ENCODE data around the gene S100A12.

The S100A12 gene

GRCh38 chr1:153397051-153397923 is 21.9 kb upstream of the S100A12 start:
- no peak for DNase-seq (ENCODE audit: low read depth in 2 of 2, low spot score in 1 of 2)

GRCh38 chr1:153396461-153396860 is 21.0 kb upstream of the S100A12 start:
- no peak for DNase-seq (ENCODE audit: low read depth in 2 of 2, low spot score in 1 of 2)

- no peak for DNase-seq (ENCODE audit: low read depth in 2 of 2, low spot score in 1 of 2)
Observed at GRCh38 chr1:153395776-153396175, 20.4 kb upstream of the S100A12 start.

- no peak for DNase-seq (ENCODE audit: low read depth in 2 of 2, low spot score in 1 of 2)
Observed at GRCh38 chr1:153395136-153395685, 19.8 kb upstream of the S100A12 start.

- no peak for DNase-seq (ENCODE audit: low read depth in 2 of 2, low spot score in 1 of 2)
Observed at GRCh38 chr1:153394391-153394790, 19.0 kb upstream of the S100A12 start.

- no peak for DNase-seq (ENCODE audit: low read depth in 2 of 2, low spot score in 1 of 2)
Observed at GRCh38 chr1:153393926-153394325, 18.5 kb upstream of the S100A12 start.

GRCh38 chr1:153392822-153393221 is 17.4 kb upstream of the S100A12 start:
- no peak for DNase-seq (ENCODE audit: low read depth in 2 of 2, low spot score in 1 of 2)

GRCh38 chr1:153392258-153392657 is 16.8 kb upstream of the S100A12 start:
- no peak for DNase-seq (ENCODE audit: low read depth in 2 of 2, low spot score in 1 of 2)

GRCh38 chr1:153390938-153391710 is 15.7 kb upstream of the S100A12 start, which contains the start of gene S100A8:
Gene S100A8, minus strand, starts transcription at chr1:153391073. Its CDS starts 538 bp downstream, at chr1:153390535.
- DNase-seq (ENCODE audit: low read depth in 2 of 2, low spot score in 1 of 2): no peak

GRCh38 chr1:153389973-153390879 is 14.8 kb upstream of the S100A12 start:
- no peak for DNase-seq (ENCODE audit: low read depth in 2 of 2, low spot score in 1 of 2)

GRCh38 chr1:153389401-153389800 is 14.0 kb upstream of the S100A12 start:
- no peak for DNase-seq (ENCODE audit: low read depth in 2 of 2, low spot score in 1 of 2)

- DNase-seq (ENCODE audit: low read depth in 2 of 2, low spot score in 1 of 2): no peak
Observed at GRCh38 chr1:153387785-153388184, 12.4 kb upstream of the S100A12 start.

- no peak for DNase-seq (ENCODE audit: low read depth in 2 of 2, low spot score in 1 of 2)
Observed at GRCh38 chr1:153387001-153387400, 11.6 kb upstream of the S100A12 start.

- no peak for DNase-seq (ENCODE audit: low read depth in 2 of 2, low spot score in 1 of 2)
Observed at GRCh38 chr1:153386500-153386901, 11.1 kb upstream of the S100A12 start.

- no peak for DNase-seq (ENCODE audit: low read depth in 2 of 2, low spot score in 1 of 2)
Observed at GRCh38 chr1:153384958-153385580, 9.6 kb upstream of the S100A12 start.

- DNase-seq (ENCODE audit: low read depth in 2 of 2, low spot score in 1 of 2): no peak
Observed at GRCh38 chr1:153380711-153381110, 5.3 kb upstream of the S100A12 start.

GRCh38 chr1:153379591-153379990 is 4.2 kb upstream of the S100A12 start:
- DNase-seq (ENCODE audit: low read depth in 2 of 2, low spot score in 1 of 2): no peak

GRCh38 chr1:153374071-153374470 is 1.4 kb downstream of the S100A12 start:
- DNase-seq (ENCODE audit: low read depth in 2 of 2, low spot score in 1 of 2): no peak

GRCh38 chr1:153372571-153372970 is 2.9 kb downstream of the S100A12 start:
- DNase-seq (ENCODE audit: low read depth in 2 of 2, low spot score in 1 of 2): no peak

- no peak for DNase-seq (ENCODE audit: low read depth in 2 of 2, low spot score in 1 of 2)
Observed at GRCh38 chr1:153371231-153371630, 4.2 kb downstream of the S100A12 start.
